OCI-LY3 (cell line): ENCODE results near the gene ARHGAP28.

Experiments
- H2AFZ ChIP-seq: fragments of 200-600, 300-600 bp; shearing (Covaris generic); 2 replicates; pipeline ENCODE4 v1.6.0; 2014; ENCODE audit warnings: antibody characterized with exemption, low read depth, low read length
- H3K27ac ChIP-seq: fragments of 200-600, 300-600 bp; sonication (generic); 2 replicates; pipeline ENCODE4 v1.5.1; 2014; ENCODE audit warnings: mild to moderate bottlenecking, low read length, moderate library complexity, mixed read lengths
- H3K27me3 ChIP-seq: fragments of 200-600, 300-600 bp; sonication (generic); 2 replicates; pipeline ENCODE4 v1.6.1; 2014; ENCODE audit warnings: low read depth, low read length, mixed read lengths
- H3K36me3 ChIP-seq: fragments of 200-600, 300-600 bp; sonication (generic); replicated peaks from 2 replicates; pipeline ENCODE3; 2014; ENCODE audit warnings: low read depth, low read length, mixed read lengths
- H3K4me1 ChIP-seq: fragments of 300-600, 200-600 bp; sonication (generic); 2 replicates; pipeline ENCODE4 v1.6.1; 2014; ENCODE audit warnings: low read length, mixed read lengths
- H3K4me2 ChIP-seq: fragments of 200-600, 300-600 bp; sonication (generic); 2 replicates; pipeline ENCODE4 v1.6.1; 2014; ENCODE audit warnings: low read length, mixed read lengths
- H3K4me3 ChIP-seq: fragments of 300-600, 200-600 bp; sonication (generic); 2 replicates; pipeline ENCODE4 v1.5.1; 2014; ENCODE audit warnings: antibody characterized with exemption, mild to moderate bottlenecking, low read length, moderate library complexity
- H3K79me2 ChIP-seq: fragments of 300-600, 200-600 bp; shearing (Covaris generic); 2 replicates; pipeline ENCODE4 v1.6.1; 2014; ENCODE audit warnings: mild to moderate bottlenecking, low read length, mixed read lengths
- H3K9ac ChIP-seq: fragments of 300-600, 200-600 bp; shearing (Covaris generic); 2 replicates; pipeline ENCODE4 v1.6.0; 2014; ENCODE audit warnings: mild to moderate bottlenecking, low read length, moderate library complexity
- H3K9me3 ChIP-seq: fragments of 200-600, 300-600 bp; shearing (Covaris generic); 2 replicates; pipeline ENCODE4 v1.6.1; 2014; ENCODE audit warnings: low read length, mixed read lengths; ENCODE audit not compliant: insufficient read depth
- H4K20me1 ChIP-seq: fragments of 200-600, 300-600 bp; sonication (generic); 2 replicates; pipeline ENCODE4 v1.6.1; 2016; ENCODE audit warnings: low read length, mixed read lengths; ENCODE audit not compliant: insufficient read depth
- EZH2phosphoT487 ChIP-seq: fragments of 200-600 bp; shearing (Covaris generic); IDR thresholded peaks from 2 replicates; pipeline ENCODE4 v1.6.1; 2018; ENCODE audit warnings: antibody characterized with exemption, mixed run types, low read depth
- TF ChIP-seq, protein P1 (sequence below): fragments of 200-600, 300-600 bp; sonication (generic); IDR thresholded peaks from 2 replicates; pipeline ENCODE4 v1.5.1; 2014; ENCODE audit warnings: antibody characterized with exemption, low read length, low read depth

Gene ARHGAP28

GRCh38 chr18:6728331-6728730 is 1.2 kb upstream of the ARHGAP28 start:
- H3K27me3 ChIP-seq, result no peaks in the 10 kb centered on the region
- no peaks in the 10 kb centered on the region for H3K36me3 ChIP-seq
- no peak overlapping the region for H3K9ac ChIP-seq
- no peak overlapping the region for H2AFZ ChIP-seq
- TF ChIP-seq, protein P1, sequence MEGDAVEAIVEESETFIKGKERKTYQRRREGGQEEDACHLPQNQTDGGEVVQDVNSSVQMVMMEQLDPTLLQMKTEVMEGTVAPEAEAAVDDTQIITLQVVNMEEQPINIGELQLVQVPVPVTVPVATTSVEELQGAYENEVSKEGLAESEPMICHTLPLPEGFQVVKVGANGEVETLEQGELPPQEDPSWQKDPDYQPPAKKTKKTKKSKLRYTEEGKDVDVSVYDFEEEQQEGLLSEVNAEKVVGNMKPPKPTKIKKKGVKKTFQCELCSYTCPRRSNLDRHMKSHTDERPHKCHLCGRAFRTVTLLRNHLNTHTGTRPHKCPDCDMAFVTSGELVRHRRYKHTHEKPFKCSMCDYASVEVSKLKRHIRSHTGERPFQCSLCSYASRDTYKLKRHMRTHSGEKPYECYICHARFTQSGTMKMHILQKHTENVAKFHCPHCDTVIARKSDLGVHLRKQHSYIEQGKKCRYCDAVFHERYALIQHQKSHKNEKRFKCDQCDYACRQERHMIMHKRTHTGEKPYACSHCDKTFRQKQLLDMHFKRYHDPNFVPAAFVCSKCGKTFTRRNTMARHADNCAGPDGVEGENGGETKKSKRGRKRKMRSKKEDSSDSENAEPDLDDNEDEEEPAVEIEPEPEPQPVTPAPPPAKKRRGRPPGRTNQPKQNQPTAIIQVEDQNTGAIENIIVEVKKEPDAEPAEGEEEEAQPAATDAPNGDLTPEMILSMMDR, result no peak
- no peak for TF ChIP-seq EZH2phosphoT487
- no peak overlapping the region for H3K27ac ChIP-seq
- H4K20me1 ChIP-seq, result no peaks in the 10 kb centered on the region
- H3K4me2 ChIP-seq, result no peak overlapping the region
- no peaks in the 10 kb centered on the region for H3K4me1 ChIP-seq
- H3K9me3 ChIP-seq, result no peaks in the 10 kb centered on the region
- H3K4me3 ChIP-seq, result no peak overlapping the region
- no peaks in the 10 kb centered on the region for H3K79me2 ChIP-seq

GRCh38 chr18:6728809-6729246 is 688 bp upstream of the ARHGAP28 start:
- Histone ChIP-seq H3K9ac (no peak overlapping the region), H3K27ac (no peak overlapping the region), H3K4me2 (no peak overlapping the region), H3K79me2 (no peaks in the 10 kb centered on the region), H3K9me3 (no peaks in the 10 kb centered on the region), H3K4me3 (no peak overlapping the region), H3K27me3 (no peaks in the 10 kb centered on the region), H4K20me1 (no peaks in the 10 kb centered on the region), H3K36me3 (no peaks in the 10 kb centered on the region), H3K4me1 (no peaks in the 10 kb centered on the region), H2AFZ (no peak overlapping the region)
- TF ChIP-seq EZH2phosphoT487, result no peak
- TF ChIP-seq, protein P1, result no peak

- H2AFZ ChIP-seq, result no peak overlapping the region
- H3K27ac ChIP-seq, result no peak overlapping the region
These were observed 1.1 kb downstream of the ARHGAP28 start for GRCh38 chr18:6730416-6731221.

GRCh38 chr18:6731222-6731596 is 1.7 kb downstream of the ARHGAP28 start:
- Histone ChIP-seq H3K27me3 (no peaks in the 10 kb centered on the region), H3K9me3 (no peaks in the 10 kb centered on the region), H3K9ac (no peak overlapping the region), H3K27ac (no peak overlapping the region), H3K4me2 (no peak overlapping the region), H4K20me1 (no peaks in the 10 kb centered on the region), H3K4me1 (no peaks in the 10 kb centered on the region), H2AFZ (no peak overlapping the region), H3K79me2 (no peaks in the 10 kb centered on the region), H3K36me3 (no peaks in the 10 kb centered on the region), H3K4me3 (no peak overlapping the region)
- no peak for TF ChIP-seq EZH2phosphoT487
- TF ChIP-seq, protein P1, result no peak

More at GRCh38 chr18:6730416-6731221, 1.1 kb downstream of the ARHGAP28 start:
- H3K79me2 ChIP-seq, result no peaks in the 10 kb centered on the region
- no peaks in the 10 kb centered on the region for H3K36me3 ChIP-seq
- H3K4me2 ChIP-seq, result no peak overlapping the region
- TF ChIP-seq, protein P1, result no peak
- TF ChIP-seq EZH2phosphoT487, result no peak
- H3K9me3 ChIP-seq, result no peaks in the 10 kb centered on the region
- H3K4me1 ChIP-seq, result no peaks in the 10 kb centered on the region
- H3K4me3 ChIP-seq, result no peak overlapping the region
- no peak overlapping the region for H3K9ac ChIP-seq
- no peaks in the 10 kb centered on the region for H4K20me1 ChIP-seq
- no peaks in the 10 kb centered on the region for H3K27me3 ChIP-seq
